ENCODE results near the gene EP400.

The EP400 gene

DNA sequence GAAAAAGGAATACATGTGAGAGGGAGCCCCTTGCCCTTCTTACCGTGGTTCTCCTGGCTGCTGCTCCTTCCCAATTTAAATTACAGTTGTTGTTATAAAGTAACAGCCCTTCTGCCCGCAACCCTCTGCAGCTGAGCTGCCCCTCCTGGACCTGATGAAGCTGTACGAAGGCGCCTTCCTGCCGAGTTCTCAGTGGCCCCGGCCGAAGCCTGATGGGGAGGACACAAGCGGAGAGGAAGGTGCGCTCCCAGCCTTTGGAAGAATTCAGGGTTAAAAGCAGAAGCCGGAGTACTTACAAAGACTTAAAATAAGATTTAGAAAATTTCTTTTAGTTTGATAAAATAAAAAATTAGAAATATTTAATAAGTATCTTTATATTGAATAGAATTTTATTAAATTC, 55.2 kb downstream of the EP400 start:
- no peak for DNase-seq (ENCODE audit: low read depth)
- no peak for TF ChIP-seq CTCF (IDR thresholded peaks at IDR 0.05; ENCODE audit: low read depth, low read length)
- no peak for TF ChIP-seq MAX (IDR thresholded peaks at IDR 0.05; ENCODE audit: low read depth, low read length)
- TF ChIP-seq POLR2A (IDR thresholded peaks at IDR 0.05; ENCODE audit: extremely low read depth, insufficient read length), result no peak
- no peak for TF ChIP-seq MYC (IDR thresholded peaks at IDR 0.05; ENCODE audit: low read depth, low read length)

DNA sequence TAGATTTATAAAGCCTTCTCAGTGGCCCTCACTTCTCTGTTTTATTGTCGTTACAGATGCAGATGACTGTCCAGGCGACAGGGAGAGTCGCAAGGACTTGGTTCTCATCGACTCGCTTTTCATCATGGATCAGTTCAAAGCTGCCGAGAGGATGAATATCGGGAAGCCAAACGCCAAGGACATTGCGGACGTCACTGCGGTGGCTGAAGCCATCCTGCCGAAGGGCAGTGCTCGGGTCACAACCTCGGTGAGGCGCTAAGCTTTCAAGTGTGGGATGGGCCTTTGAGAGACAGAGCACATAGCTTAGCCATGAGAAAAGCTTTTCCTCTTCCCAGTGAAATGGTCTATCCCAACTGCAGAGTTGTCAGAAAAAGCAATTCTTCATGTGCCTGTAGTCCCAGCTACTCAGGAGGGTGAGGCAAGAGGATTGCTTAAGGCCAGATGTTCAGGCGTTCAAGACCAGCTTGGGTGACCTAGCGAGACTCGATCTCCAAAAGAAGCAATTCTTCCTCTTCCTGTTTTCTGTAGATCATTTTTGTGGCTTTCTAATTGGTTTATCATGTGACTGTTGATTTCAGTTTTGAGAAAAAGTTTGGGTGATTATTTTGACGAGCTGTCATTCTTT, 56.4 kb downstream of the EP400 start:
- TF ChIP-seq POLR2A (IDR thresholded peaks at IDR 0.05; ENCODE audit: extremely low read depth, insufficient read length) (no peak), MAX (IDR thresholded peaks at IDR 0.05; ENCODE audit: low read depth, low read length) (no peak), MYC (IDR thresholded peaks at IDR 0.05; ENCODE audit: low read depth, low read length) (no peak), CTCF (IDR thresholded peaks at IDR 0.05; ENCODE audit: low read depth, low read length) (no peak)
- no peak overlapping the region for H3K4me3 ChIP-seq (ENCODE audit: low read depth, low read length)
- peak; percentile 58 for DNase-seq (ENCODE audit: low read depth)

More for the DNA sequence above, 55.2 kb downstream of the EP400 start:
- no peak overlapping the region for H3K4me3 ChIP-seq (ENCODE audit: low read depth, low read length)

DNA sequence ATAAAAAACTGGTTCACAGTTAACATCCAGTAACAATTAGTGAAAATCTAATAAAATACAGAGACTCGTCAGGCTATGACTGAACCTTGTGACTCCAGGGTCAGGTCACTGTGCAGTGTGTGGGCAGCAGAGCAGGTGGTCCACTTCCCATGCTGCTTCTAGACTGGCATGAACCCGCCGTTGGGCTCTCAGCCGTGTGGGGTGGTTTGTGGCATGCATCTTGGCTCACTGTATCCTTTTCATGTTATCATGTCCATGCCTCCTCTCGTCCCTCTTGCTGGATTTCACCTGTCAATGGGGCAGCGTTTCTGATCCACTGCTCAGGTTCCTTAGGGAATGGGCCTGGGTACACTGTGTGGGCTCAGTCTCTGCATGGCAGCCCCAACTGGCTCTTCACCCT, 57.3 kb downstream of the EP400 start:
- TF ChIP-seq MAX (IDR thresholded peaks at IDR 0.05; ENCODE audit: low read depth, low read length) (no peak), MYC (IDR thresholded peaks at IDR 0.05; ENCODE audit: low read depth, low read length) (no peak), POLR2A (IDR thresholded peaks at IDR 0.05; ENCODE audit: extremely low read depth, insufficient read length) (no peak), CTCF (IDR thresholded peaks at IDR 0.05; ENCODE audit: low read depth, low read length) (no peak)
- H3K4me3 ChIP-seq (ENCODE audit: low read depth, low read length), result no peak overlapping the region
- no peak for DNase-seq (ENCODE audit: low read depth)

GRCh38 chr12:132009336-132009859, 59.7 kb downstream of the EP400 start:
- TF ChIP-seq MYC (IDR thresholded peaks at IDR 0.05; ENCODE audit: low read depth, low read length), result no peak
- no peak for TF ChIP-seq MAX (IDR thresholded peaks at IDR 0.05; ENCODE audit: low read depth, low read length)
- TF ChIP-seq CTCF (IDR thresholded peaks at IDR 0.05; ENCODE audit: low read depth, low read length), result no peak
- TF ChIP-seq POLR2A (IDR thresholded peaks at IDR 0.05; ENCODE audit: extremely low read depth, insufficient read length), result no peak
- H3K4me3 ChIP-seq (ENCODE audit: low read depth, low read length), result no peak overlapping the region
- no peak for DNase-seq (ENCODE audit: low read depth)

GRCh38 chr12:132012919-132013568, 63.3 kb downstream of the EP400 start:
- TF ChIP-seq POLR2A (IDR thresholded peaks at IDR 0.05; ENCODE audit: extremely low read depth, insufficient read length) (no peak), MAX (IDR thresholded peaks at IDR 0.05; ENCODE audit: low read depth, low read length) (no peak), MYC (IDR thresholded peaks at IDR 0.05; ENCODE audit: low read depth, low read length) (no peak), CTCF (IDR thresholded peaks at IDR 0.05; ENCODE audit: low read depth, low read length) (no peak)
- no peak overlapping the region for H3K4me3 ChIP-seq (ENCODE audit: low read depth, low read length)
- DNase-seq (ENCODE audit: low read depth), result no peak

All from NB4 (cell line).